IPS-18a (cell line): Measurements from ENCODE around the gene HNF1A.

Experiments
- H3K27ac ChIP-seq: one replicate; pipeline ENCODE4 v1.5.1; 2013; ENCODE audit warnings: low read length
- H3K27me3 ChIP-seq: one replicate; pipeline ENCODE4 v1.6.1; 2013; ENCODE audit warnings: mild to moderate bottlenecking, low read length; ENCODE audit not compliant: control insufficient read depth, insufficient read depth
- H3K36me3 ChIP-seq: one replicate; pipeline ENCODE4 v1.6.1; 2013; ENCODE audit warnings: low read depth, low read length; ENCODE audit not compliant: control insufficient read depth
- H3K4me1 ChIP-seq: one replicate; pipeline ENCODE4 v1.6.1; 2013; ENCODE audit warnings: low read depth, low read length; ENCODE audit not compliant: control insufficient read depth
- H3K4me3 ChIP-seq: one replicate; pipeline ENCODE4 v1.5.1; 2013; ENCODE audit warnings: low read length
- H3K9ac ChIP-seq: one replicate; pipeline ENCODE4 v1.6.1; 2013; ENCODE audit warnings: mild to moderate bottlenecking, low read length, moderate library complexity
- H3K9me3 ChIP-seq: one replicate; pipeline ENCODE4 v1.6.1; 2013; ENCODE audit warnings: low read depth, low read length; ENCODE audit not compliant: control insufficient read depth

The HNF1A gene

DNA sequence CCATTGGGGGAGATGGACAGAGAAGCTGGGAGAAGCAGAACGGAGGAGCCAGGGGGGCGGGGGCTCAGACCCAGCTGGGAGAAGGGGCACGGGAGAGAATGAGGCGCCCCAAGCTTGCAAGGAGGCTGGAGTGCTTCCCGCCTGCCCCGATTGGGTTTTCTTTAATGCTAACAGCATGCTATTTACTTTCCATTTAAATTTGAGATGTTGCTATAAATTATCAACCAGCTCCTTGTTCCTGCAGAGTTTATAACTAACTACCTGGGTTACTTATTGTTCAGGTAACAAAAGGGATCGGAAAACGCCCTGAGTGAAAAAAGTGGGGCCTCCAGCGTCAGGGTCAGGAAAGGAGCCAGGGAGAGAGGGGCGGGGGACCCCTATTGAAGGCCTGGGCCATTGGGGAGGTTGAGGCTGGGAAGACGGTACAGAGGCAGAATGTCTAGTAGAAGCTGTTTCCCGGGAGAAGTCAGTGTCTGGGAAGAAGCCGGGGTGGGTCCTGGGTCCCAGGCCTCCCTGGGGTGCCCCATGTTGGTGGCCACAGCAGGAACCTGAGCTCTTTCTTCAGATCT lies 2.5 kb downstream of the HNF1A start:
- Histone ChIP-seq H3K9ac (no peak overlapping the region), H3K9me3 (no peaks in the 10 kb centered on the region), H3K27me3 (no peaks in the 10 kb centered on the region), H3K4me3 (no peak overlapping the region), H3K27ac (no peak overlapping the region), H3K4me1 (no peaks in the 10 kb centered on the region), H3K36me3 (no peaks in the 10 kb centered on the region)

DNA sequence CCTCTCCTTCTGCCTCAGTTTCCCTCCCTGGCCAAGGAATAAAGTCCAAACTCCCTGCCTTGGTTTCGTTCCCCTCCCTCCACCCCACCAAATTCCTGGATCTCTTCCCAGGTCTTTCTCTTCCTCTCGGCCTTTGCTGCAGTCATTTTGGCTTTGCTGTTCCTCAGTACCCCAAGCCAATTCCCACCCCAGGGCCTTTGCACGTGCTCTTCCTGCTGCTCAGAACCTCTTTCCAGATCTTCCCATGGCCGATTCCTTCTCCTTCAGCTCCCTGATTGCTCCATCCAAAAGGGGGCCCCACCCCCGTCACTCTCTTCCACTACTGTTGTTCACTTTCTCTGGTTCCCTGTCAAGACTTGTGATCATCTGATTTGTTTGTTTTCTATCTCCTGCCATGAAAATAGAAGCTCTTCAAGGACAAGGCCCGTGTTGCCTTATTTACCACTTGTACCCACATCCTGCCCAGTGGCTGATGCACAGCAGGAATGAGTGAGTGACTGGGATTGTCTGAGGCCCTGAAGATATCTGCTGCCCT lies 3.1 kb downstream of the HNF1A start:
- H3K27me3 ChIP-seq: no peaks in the 10 kb centered on the region
- no peak overlapping the region for H3K27ac ChIP-seq
- no peaks in the 10 kb centered on the region for H3K4me1 ChIP-seq
- H3K9ac ChIP-seq: no peak overlapping the region
- H3K4me3 ChIP-seq: no peak overlapping the region
- H3K36me3 ChIP-seq: no peaks in the 10 kb centered on the region
- H3K9me3 ChIP-seq: no peaks in the 10 kb centered on the region

DNA sequence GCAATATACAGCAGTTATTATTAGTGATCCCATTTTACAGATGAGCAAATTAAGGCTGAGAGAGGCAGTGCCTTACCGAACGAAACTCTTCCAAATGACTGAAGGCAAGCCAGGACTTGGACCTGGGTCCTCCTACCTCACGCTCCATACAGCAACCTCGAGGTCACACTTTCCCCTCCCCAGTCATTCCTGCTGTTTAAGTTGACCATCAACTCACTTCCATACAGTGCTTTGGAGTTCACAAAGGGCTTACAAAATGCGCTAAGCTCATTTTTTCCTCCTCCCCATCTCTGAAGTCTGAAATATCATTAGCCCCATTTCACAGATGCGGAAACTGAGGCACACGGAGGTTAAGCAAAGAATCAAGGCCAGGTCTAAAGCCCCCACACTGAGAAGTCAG lies 4.3 kb downstream of the HNF1A start:
- no peak overlapping the region for H3K4me3 ChIP-seq
- no peaks in the 10 kb centered on the region for H3K9me3 ChIP-seq
- no peaks in the 10 kb centered on the region for H3K27me3 ChIP-seq
- no peak overlapping the region for H3K9ac ChIP-seq
- no peaks in the 10 kb centered on the region for H3K36me3 ChIP-seq
- no peaks in the 10 kb centered on the region for H3K4me1 ChIP-seq
- no peak overlapping the region for H3K27ac ChIP-seq

DNA sequence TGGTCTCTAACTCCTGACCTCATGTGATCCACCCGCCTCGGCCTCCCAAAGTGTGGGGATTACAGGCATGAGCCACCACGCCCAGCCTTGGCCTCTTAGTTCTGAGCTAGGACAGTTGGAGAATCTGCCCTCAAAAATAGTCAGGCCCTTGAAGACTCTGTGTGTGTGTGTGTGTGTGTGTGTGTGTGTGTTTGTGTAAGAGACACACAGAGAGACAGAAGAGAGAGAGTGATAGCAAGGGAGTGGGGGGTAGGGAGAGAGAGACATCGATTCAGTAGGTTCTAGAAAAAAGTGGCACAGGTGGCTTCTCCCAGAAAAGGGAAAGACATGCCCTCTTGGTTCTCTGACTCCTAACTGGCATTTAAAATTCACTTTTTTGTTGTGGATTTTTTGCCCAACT lies 5.4 kb downstream of the HNF1A start:
- H3K36me3 ChIP-seq: no peaks in the 10 kb centered on the region

DNA sequence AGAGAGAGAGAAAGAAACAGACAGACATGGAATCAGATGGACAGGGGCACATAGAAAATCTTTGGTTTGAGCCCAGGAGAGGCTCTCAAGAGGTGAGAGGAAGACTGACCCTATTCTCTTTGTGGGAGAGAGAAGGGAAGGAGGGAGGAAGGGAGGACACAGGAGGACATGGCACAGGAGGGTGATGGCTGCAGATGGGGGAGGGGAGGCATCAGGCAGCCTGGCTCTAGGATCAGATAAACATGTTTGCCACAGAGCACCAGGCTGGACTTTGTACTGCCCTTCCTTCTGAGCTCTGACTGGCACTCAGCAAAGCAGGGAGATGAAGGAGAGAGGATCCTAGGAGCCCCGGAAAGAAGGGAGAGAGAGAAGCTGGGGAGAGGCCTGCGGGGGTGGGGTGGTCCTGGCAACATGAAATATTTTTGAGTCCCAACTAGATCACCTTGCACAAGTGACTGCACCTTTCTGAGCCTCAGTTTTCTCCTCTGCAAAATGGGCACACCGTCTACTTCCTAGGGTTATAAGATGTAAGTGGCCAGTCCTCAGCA lies 6.1 kb downstream of the HNF1A start:
- Histone ChIP-seq H3K27me3 (no peaks in the 10 kb centered on the region), H3K27ac (no peak overlapping the region), H3K4me1 (no peaks in the 10 kb centered on the region), H3K36me3 (no peaks in the 10 kb centered on the region), H3K4me3 (no peak overlapping the region), H3K9me3 (no peaks in the 10 kb centered on the region), H3K9ac (no peak overlapping the region)

More for the DNA sequence above, 5.4 kb downstream of the HNF1A start:
- Histone ChIP-seq H3K4me3 (no peak overlapping the region), H3K27me3 (no peaks in the 10 kb centered on the region), H3K9ac (no peak overlapping the region), H3K9me3 (no peaks in the 10 kb centered on the region), H3K27ac (no peak overlapping the region), H3K4me1 (no peaks in the 10 kb centered on the region)

DNA sequence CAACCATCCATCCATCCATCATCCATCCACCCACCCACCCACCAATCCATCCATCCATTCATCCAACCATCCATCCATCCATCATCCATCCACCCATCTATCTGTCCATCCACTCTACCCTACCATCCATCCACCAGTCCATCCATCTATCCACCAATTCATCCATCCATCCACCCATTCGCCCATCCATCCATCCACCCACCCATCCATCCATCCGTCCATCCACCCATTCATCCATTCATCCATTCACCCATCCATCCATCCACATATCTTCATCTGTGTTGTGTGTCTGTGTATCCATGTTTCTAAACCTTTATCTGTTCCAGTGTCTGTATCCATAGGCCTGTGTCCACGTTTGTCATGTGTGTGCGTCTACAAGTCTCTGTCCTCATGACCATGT lies 9.9 kb downstream of the HNF1A start:
- Histone ChIP-seq H3K4me1 (no peaks in the 10 kb centered on the region), H3K27ac (no peak overlapping the region), H3K9me3 (no peaks in the 10 kb centered on the region)

DNA sequence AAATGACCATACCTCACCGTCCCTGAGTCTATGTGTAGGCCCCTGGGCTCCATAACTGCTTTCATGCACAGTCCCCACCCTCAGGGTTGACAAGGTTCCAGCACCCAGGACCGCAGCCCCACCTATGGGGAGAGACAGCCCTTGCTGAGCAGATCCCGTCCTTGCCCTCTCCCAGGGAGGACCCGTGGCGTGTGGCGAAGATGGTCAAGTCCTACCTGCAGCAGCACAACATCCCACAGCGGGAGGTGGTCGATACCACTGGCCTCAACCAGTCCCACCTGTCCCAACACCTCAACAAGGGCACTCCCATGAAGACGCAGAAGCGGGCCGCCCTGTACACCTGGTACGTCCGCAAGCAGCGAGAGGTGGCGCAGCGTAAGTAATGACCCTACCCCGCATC lies 10.3 kb downstream of the HNF1A start:
- Histone ChIP-seq H3K27me3 (no peaks in the 10 kb centered on the region), H3K4me1 (no peaks in the 10 kb centered on the region), H3K4me3 (no peak overlapping the region), H3K27ac (no peak overlapping the region), H3K9me3 (no peaks in the 10 kb centered on the region), H3K9ac (no peak overlapping the region), H3K36me3 (no peaks in the 10 kb centered on the region)

More for the DNA sequence above, 9.9 kb downstream of the HNF1A start:
- Histone ChIP-seq H3K36me3 (no peaks in the 10 kb centered on the region), H3K27me3 (no peaks in the 10 kb centered on the region), H3K4me3 (no peak overlapping the region), H3K9ac (no peak overlapping the region)

DNA sequence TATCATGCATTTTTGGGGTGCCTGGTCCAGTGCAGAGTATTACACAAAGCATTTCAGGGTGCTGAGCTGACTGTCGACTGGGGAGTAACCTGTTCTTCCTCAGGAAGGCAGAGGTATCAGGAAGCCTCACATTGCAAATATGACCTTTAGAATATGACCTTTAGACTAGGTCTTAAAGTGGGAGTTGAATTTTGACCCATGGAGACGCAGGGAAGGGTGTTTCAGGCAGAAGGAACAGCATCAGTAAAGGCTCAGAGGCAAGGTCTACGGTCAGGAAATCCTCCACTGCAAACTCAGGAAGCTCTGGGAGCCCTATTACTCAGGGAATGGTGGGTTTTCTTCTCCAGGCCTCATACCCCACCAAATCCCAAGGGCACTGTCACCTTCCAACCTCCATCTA lies 11.3 kb downstream of the HNF1A start:
- Histone ChIP-seq H3K9ac (no peak overlapping the region), H3K4me3 (no peak overlapping the region), H3K36me3 (no peaks in the 10 kb centered on the region), H3K4me1 (no peaks in the 10 kb centered on the region), H3K9me3 (no peaks in the 10 kb centered on the region), H3K27ac (no peak overlapping the region), H3K27me3 (no peaks in the 10 kb centered on the region)

DNA sequence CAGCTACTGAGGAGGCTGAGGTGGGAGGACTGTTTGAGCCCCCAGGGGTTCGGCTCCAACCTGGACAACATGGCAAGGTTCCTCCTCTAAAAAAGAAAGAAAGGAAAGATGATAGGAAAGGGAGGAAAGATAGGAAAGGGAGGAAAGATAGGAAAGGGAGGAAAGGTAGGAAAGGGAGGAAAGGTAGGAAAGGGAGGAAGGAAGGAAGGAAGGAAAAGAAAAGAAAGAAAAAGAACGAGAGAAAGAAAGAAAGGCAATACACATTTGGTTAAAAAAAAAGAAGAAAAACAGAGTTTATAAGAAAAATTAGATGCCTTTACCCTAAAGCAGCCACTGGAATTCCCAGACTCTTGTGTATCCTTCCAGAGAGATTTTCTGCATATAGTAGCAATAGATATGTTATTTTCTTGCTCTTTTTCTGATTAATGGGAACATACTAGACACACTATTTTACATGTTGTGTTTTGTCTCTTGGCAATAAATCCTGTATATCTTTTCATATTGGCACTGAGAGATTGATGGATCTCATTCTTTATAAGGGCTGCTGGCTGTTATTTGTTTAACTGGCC lies 12.2 kb downstream of the HNF1A start:
- Histone ChIP-seq H3K4me3 (no peak overlapping the region), H3K27ac (no peak overlapping the region), H3K9me3 (no peaks in the 10 kb centered on the region), H3K9ac (no peak overlapping the region), H3K4me1 (no peaks in the 10 kb centered on the region), H3K27me3 (no peaks in the 10 kb centered on the region), H3K36me3 (no peaks in the 10 kb centered on the region)

DNA sequence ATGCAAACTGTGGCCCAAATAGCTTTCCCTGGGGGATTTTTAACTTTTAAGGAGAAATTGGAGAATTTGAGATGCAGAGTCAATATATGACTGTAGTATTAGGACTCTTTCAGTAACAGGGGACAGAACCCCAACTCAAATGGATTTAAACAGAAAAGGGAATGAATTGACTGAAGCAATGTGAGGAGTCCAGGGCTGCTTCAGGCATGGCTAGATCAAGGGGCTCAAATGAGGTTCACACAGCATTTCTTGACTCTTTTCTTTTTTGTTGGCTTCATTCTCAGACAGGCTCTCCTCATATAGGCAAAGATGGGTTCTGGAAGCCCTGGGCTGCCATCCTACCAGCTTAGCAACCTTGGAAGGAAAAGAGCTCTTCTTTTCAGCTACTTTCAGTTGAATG lies 13.6 kb downstream of the HNF1A start:
- H3K9ac ChIP-seq: no peak overlapping the region
- no peak overlapping the region for H3K27ac ChIP-seq
- H3K4me3 ChIP-seq: no peak overlapping the region
- no peaks in the 10 kb centered on the region for H3K27me3 ChIP-seq
- H3K4me1 ChIP-seq: no peaks in the 10 kb centered on the region
- no peaks in the 10 kb centered on the region for H3K9me3 ChIP-seq
- no peaks in the 10 kb centered on the region for H3K36me3 ChIP-seq

DNA sequence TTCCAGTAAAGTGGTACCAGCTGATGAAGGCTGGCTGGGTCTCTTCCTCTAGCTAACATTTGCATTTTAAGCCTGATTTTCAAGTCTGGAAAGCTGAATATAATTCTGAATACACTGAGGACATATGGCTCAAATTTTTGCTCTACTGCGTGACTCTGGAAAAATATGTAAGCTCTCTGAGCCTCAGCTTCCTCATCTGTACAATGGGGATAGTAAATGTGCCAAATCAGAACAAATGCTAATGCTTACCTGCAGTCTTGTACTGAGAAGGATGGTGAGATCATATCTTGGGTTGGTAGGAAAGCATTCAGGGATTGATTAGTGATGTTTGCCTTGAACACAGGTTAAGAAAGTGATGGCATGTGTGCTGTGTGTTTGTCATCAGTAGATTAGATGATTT lies 14.6 kb downstream of the HNF1A start:
- Histone ChIP-seq H3K27ac (no peak overlapping the region), H3K27me3 (no peaks in the 10 kb centered on the region), H3K36me3 (no peaks in the 10 kb centered on the region), H3K4me3 (no peak overlapping the region), H3K4me1 (no peaks in the 10 kb centered on the region), H3K9me3 (no peaks in the 10 kb centered on the region), H3K9ac (no peak overlapping the region)

DNA sequence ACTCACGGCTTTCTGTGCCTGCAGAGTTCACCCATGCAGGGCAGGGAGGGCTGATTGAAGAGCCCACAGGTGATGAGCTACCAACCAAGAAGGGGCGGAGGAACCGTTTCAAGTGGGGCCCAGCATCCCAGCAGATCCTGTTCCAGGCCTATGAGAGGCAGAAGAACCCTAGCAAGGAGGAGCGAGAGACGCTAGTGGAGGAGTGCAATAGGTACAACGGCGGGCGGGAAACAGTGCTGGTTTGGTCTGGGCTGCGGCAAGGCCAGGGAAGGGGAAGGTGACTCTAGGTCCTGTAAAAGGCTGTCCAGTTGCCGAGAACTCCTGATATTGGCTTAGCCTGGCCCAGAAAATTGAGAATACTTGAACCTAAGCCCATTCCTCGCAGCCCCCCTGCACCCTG lies 15.2 kb downstream of the HNF1A start:
- Histone ChIP-seq H3K9me3 (no peaks in the 10 kb centered on the region), H3K9ac (no peak overlapping the region), H3K4me3 (no peak overlapping the region), H3K36me3 (no peaks in the 10 kb centered on the region), H3K27me3 (no peaks in the 10 kb centered on the region), H3K27ac (no peak overlapping the region), H3K4me1 (no peaks in the 10 kb centered on the region)
